ENCODE results near the gene SEPSECS.

The SEPSECS gene

GRCh38 chr4:25096251-25096980, 63.8 kb downstream of the SEPSECS start:
- no peak overlapping the region for H3K4me3 ChIP-seq (ENCODE audit: low read depth, low read length)
- TF ChIP-seq CTCF (IDR thresholded peaks at IDR 0.05; ENCODE audit: low read depth, low read length), result no peak

- TF ChIP-seq CTCF (IDR thresholded peaks at IDR 0.05; ENCODE audit: low read depth, low read length), result no peak
- H3K4me3 ChIP-seq (ENCODE audit: low read depth, low read length), result no peak overlapping the region
Measured at GRCh38 chr4:25095837-25096236, 64.4 kb downstream of the SEPSECS start.

DNA sequence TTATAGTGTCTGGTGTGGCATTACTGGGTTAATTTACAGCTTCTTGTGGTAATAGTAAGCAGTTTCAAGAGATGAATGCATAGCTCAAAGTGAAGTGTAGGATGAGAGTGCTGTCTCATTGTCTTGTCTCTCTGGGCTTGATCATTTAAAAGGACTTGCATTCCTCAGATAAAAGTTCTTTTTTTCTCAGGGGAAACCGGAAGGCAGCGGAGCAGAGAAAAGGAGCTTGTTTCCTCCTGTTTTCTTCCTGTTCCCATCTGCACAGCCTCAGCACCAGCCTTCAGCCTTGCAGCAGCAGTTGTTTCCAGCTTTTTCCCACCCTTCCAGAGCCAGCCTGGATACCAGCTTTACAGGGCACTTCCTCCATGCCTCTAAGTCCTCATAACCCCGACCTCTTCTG, 68.1 kb downstream of the SEPSECS start:
- H3K4me3 ChIP-seq (ENCODE audit: low read depth, low read length), result no peak overlapping the region
- no peak for TF ChIP-seq CTCF (IDR thresholded peaks at IDR 0.05; ENCODE audit: low read depth, low read length)

GRCh38 chr4:25090516-25090915, 69.7 kb downstream of the SEPSECS start:
- no peak overlapping the region for H3K4me3 ChIP-seq (ENCODE audit: low read depth, low read length)
- no peak for TF ChIP-seq CTCF (IDR thresholded peaks at IDR 0.05; ENCODE audit: low read depth, low read length)

DNA sequence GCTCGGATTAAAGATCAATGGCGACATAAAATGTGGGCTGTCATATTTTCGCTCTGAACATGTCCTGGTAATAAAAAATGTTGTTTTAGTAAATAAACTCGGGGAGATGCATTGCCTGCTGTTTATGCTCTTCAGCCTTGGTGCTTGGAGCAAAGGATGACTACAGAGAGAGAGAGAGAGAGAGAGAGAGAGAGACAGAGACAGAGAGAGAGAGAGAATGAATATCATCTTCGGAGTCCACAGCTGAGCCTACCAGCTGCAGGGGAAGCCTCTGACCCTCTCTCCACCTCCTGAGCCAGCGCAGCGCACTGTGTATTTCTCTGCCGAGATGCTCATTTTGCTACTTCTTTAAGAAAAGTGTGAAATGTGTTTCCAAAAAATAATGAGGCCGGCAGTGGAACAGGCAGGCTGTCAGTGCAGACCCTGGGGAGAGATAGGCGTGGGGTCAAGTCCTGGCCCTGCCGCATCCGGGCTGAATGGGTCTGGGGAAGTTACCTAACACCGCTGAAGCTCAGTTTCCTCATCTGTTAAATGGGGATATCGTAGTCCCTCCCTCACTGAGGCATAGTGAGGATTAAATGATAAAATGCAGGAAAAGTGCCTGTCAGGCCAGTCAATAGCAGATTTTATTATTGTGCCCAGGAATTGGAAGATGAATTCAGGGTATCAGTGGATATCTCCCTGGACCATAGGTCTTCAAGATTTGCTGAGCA, 71.0 kb downstream of the SEPSECS start:
- no peak overlapping the region; the same call in 1 of the 2 replicates for H3K4me3 ChIP-seq (ENCODE audit: low read depth, low read length)
- no peak for TF ChIP-seq CTCF (IDR thresholded peaks at IDR 0.05; ENCODE audit: low read depth, low read length)

- no peak for TF ChIP-seq CTCF (IDR thresholded peaks at IDR 0.05; ENCODE audit: low read depth, low read length)
- H3K4me3 ChIP-seq (ENCODE audit: low read depth, low read length), result peak overlapping the region; percentile 36
Measured at GRCh38 chr4:25088093-25088952, 71.9 kb downstream of the SEPSECS start.

Data from WI38 (cell line).